Spinal cord (tissue), 10 donors: ENCODE results near the gene RDH16. TPM values are rescaled to one million over a fixed set of nuclear protein-coding genes. Genes with fewer than 3 reads are reported as not detected.
A peak's percentile ranks its signal among the peaks of the same experiment; 100 is the strongest.

Experiments
- DNase-seq, 6 donors: peaks; one replicate each; pipeline versions ENCODE4 v3.0.0 to v3.0.0-alpha.2; 2013 to 2015; ENCODE audit warnings: low spot score in 6 of 6, low read depth in 4 of 6
- H3K27ac ChIP-seq: one replicate; pipeline ENCODE4 v1.5.1; 2013; ENCODE audit warnings: low read depth, low read length, control low read depth
- H3K27me3 ChIP-seq: one replicate; pipeline ENCODE4 v1.6.1; 2013; ENCODE audit warnings: low read length; ENCODE audit not compliant: control insufficient read depth, insufficient read depth
- H3K36me3 ChIP-seq: one replicate; pipeline ENCODE4 v1.6.1; 2013; ENCODE audit warnings: low read length; ENCODE audit not compliant: control insufficient read depth, insufficient read depth
- H3K4me1 ChIP-seq: one replicate; pipeline ENCODE4 v1.6.1; 2013; ENCODE audit warnings: low read length; ENCODE audit not compliant: control insufficient read depth, insufficient read depth
- H3K4me3 ChIP-seq: one replicate; pipeline ENCODE4 v1.5.1; 2013; ENCODE audit warnings: low read depth, low read length, control low read depth
- H3K9me3 ChIP-seq: one replicate; pipeline ENCODE4 v1.6.1; 2013; ENCODE audit warnings: low read length; ENCODE audit not compliant: control insufficient read depth, insufficient read depth
- WGBS: methylation state at CpG from one replicate; pipeline ENCODE4 v1.1.5; 2013; ENCODE audit warnings: missing lambda C conversion rate; ENCODE audit not compliant: insufficient coverage; 5-methylcytosine and 5-hydroxymethylcytosine counted together
- long read RNA-seq, 4 donors: transcript quantifications; one replicate each; lab custom pipeline, GENCODE V29; 2026
- polyA plus RNA-seq, 2 donors: library from polyadenylated mRNA; unstranded; fragments of 120-200 nt; gene quantifications; one replicate each; pipeline ENCODE4 v1.2.1, GENCODE V29; 2013; ENCODE audit not compliant: insufficient read length in 2 of 2
- total RNA-seq, 2 donors: library from RNA; depleted of rRNA in 1 of 2; stranded (reverse); fragments of 120-200 nt in 1 of 2; fragments of >200 nt in 1 of 2; gene quantifications; one replicate each; pipeline versions ENCODE4 v1.2.3 to v1.2.4, GENCODE V29; 2013 to 2014
- donor health status: healthy.

Gene RDH16, protein sequence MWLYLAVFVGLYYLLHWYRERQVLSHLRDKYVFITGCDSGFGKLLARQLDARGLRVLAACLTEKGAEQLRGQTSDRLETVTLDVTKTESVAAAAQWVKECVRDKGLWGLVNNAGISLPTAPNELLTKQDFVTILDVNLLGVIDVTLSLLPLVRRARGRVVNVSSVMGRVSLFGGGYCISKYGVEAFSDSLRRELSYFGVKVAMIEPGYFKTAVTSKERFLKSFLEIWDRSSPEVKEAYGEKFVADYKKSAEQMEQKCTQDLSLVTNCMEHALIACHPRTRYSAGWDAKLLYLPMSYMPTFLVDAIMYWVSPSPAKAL
- under 1 TPM; 0.30 to 0.55 TPM for total RNA-seq
- polyA plus RNA-seq: 1 to 10 TPM in 1 of 2 donors, under 1 TPM in 1; 0.65 to 1.2 TPM
- long read RNA-seq, donor 1: 0 reads
- long read RNA-seq, donor 2: 0 reads
- long read RNA-seq, donor 3: 0 reads
- long read RNA-seq, donor 4: 0 reads

DNA sequence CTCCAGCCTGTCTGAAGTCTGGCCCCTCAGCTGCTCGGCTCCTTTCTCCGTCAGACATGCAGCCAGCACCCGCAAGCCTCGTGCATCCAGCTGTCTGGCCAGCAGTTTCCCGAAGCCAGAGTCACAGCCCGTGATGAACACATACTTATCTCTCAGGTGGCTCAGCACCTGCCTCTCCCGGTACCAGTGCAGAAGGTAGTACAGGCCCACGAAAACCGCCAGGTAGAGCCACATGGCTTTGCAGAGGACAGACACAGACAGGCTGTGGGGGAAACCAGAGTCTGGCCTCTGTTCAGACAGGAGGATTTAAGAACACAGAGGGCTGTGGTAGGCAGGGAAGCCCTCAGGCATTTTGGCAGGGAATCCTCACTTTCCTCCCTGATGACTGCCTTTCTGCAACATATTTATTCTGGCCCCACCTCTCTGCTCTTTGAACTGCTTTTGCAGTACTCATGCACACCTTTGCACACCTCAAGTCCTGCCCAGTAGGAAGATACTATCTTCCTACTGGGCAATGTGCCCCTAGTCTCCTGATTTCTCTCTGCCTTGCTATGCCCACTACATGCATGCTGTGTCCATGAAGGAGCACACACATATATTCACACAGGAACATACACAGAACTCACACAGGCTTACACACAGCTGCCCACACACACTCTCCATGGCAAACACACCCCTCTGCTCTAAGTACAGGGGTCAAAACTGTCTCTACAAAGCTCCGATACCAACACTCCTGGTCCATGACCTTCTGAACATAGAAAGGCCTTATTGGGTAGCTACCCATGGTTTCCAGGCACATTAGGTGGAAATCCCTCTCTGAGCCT is at the start of gene RDH16:
RDH16 (minus strand) TSS at position 380 of the 824 bp plus-strand sequence; CDS start at position 234, 146 bp downstream.
- no peaks in the 10 kb centered on the region for H3K4me1 ChIP-seq
- H3K27ac ChIP-seq: no peak within 1 kb of the TSS
- no peak for DNase-seq
- no peaks in the 10 kb centered on the region for H3K9me3 ChIP-seq
- H3K27me3 ChIP-seq: no peaks in the 10 kb centered on the region
- no peaks in the 10 kb centered on the region for H3K36me3 ChIP-seq
- WGBS: 91% methylated on average over 8 of the region's 10 CpGs
- H3K4me3 ChIP-seq: no peak within 1 kb of the TSS

DNA sequence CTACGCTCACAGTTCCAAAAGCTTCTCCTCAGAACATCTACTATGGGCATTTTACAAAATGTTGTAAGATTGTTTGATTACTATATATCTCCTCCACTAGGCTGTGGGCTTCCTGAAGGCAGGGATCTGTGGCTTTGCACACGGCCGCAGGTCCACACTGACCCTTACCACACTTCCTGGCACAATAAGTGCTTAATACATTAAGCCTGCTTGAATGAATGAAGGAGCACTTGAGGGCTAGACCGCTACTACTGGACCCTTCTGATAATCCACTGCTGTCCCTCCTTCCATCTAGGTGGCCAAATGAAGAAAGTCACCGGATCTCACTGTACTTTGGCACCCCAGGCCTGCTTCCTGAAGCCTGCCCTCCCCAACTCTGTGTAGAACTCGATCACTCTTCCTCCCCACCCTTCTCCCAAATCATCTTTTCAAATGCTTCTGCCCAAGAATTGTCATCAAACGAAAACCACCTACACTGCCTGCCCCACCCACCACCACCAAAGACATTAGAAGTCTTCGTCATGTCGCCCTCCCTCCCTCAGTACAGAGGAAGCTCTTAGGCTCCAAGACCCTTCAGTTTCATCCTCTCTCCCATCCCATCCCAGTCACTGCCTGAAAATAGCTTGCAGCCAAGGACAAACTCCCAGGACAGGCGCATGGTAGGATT is 49.5 kb upstream of the RDH16 start:
- Histone ChIP-seq H3K27me3 (no peaks in the 10 kb centered on the region), H3K27ac (peak overlapping the region; percentile 37), H3K9me3 (no peaks in the 10 kb centered on the region), H3K36me3 (peaks cover 28% of the 10 kb centered on the region), H3K4me1 (peaks cover 5% of the 10 kb centered on the region), H3K4me3 (peak overlapping the region; percentile 34)
- 76% methylated on average over 6 of the region's 10 CpGs for WGBS
- no peak for DNase-seq

DNA sequence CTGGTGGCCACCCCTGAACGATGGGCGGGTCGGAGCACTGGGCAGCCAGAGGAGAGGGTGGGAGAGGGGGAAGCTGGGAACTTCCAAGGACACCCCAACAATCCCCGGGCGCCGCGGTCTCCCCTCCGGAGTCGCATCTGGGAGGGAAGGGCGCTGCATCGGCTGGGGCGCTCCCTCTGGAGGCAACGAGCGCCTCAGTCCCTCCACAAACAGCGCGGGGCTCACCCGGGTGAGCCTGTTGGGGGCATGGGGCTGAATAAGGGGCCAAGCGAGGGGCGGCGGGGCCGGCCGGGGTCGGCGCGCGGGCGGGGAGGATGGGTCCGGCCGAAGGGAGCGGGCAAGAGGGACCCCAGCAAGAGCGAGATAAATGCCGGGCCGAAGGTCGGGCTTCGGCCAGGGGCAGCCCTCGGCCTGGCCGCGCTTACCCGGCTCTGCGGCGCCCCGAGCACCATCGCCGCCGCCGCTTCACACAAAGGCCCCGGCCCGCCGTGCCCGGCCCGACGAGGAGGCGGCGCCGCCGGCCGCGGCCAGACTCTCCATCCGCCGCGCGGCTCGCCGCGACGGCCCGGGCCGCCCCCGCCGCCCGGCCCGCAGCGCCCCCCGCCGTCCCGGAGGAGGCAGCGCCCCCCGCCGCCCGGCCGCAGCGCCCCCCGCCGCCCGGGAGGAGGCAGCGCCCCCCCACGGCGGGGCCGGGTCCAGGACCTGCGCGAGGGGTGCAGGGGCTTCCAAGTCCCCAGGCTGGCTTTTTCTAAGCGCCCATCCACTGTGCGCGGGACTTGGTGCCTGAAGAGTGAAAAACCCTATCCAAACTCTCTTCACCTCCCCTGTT is 48.8 kb upstream of the RDH16 start, which contains the start of gene ZBTB39:
ZBTB39 (minus strand) TSS at position 567 of the 829 bp plus-strand sequence. CDS start 1,629 bp downstream, outside the sequence.
- peak in 3 of 6 donors; percentile 39 to 83 (median 80) for DNase-seq
- Histone ChIP-seq H3K9me3 (no peaks in the 10 kb centered on the region), H3K27ac (peak within 1 kb of the TSS; percentile 50), H3K27me3 (no peaks in the 10 kb centered on the region), H3K36me3 (peaks cover 36% of the 10 kb centered on the region), H3K4me1 (peaks cover 13% of the 10 kb centered on the region), H3K4me3 (peak within 1 kb of the TSS; percentile 76)
- under 1% methylated on average over 80 of the region's 94 CpGs for WGBS

DNA sequence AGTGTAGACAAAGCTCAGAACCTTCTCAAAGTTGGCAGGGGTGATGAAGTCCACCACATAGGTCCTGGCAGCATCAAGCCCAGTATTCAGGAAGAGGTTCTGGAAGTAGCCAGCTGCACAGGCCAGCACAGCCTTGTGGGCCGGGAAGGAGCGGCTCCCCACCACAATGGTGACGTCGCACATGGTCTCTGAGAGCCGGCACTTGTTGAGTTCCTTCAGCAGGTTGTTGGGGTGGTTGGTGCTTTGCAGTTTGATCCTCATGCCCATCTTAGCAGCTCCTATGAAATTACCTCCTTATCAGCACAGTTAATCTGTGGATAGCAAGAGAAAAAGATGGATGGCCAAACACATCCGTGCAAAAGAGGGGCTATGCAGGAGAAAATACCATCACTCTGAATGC is 47.2 kb upstream of the RDH16 start:
- Histone ChIP-seq H3K27ac (no peak overlapping the region), H3K27me3 (no peaks in the 10 kb centered on the region), H3K4me3 (no peak overlapping the region), H3K9me3 (no peaks in the 10 kb centered on the region), H3K4me1 (peaks cover 14% of the 10 kb centered on the region), H3K36me3 (peaks cover 41% of the 10 kb centered on the region)
- WGBS: 100% methylated on average over 2 of the region's 6 CpGs
- no peak for DNase-seq

DNA sequence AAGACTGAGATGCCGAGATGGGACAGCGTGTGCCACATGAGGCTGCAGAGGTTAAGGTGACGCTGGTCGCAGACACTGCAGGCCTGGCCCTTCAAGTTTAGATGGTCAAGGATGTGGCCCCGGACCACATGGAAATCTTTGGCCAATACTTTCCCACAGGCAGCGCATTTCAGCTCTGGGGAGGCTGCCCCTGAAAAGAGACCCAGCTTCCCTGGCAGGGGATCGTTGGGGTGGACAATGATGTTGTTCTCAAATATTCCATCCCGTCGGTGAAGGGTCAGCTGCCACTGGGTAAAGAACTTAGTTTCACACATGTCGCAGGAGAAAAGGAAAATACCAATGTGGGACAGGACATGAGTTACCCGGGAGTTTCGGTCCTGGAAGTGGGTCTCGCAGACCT is 46.0 kb upstream of the RDH16 start:
- peaks cover 49% of the 10 kb centered on the region for H3K36me3 ChIP-seq
- 97% methylated on average over 13 of the region's 13 CpGs for WGBS
- no peak for DNase-seq
- H3K9me3 ChIP-seq: no peaks in the 10 kb centered on the region
- H3K4me1 ChIP-seq: peaks cover 14% of the 10 kb centered on the region
- H3K27me3 ChIP-seq: no peaks in the 10 kb centered on the region
- H3K27ac ChIP-seq: no peak overlapping the region
- no peak overlapping the region for H3K4me3 ChIP-seq

DNA sequence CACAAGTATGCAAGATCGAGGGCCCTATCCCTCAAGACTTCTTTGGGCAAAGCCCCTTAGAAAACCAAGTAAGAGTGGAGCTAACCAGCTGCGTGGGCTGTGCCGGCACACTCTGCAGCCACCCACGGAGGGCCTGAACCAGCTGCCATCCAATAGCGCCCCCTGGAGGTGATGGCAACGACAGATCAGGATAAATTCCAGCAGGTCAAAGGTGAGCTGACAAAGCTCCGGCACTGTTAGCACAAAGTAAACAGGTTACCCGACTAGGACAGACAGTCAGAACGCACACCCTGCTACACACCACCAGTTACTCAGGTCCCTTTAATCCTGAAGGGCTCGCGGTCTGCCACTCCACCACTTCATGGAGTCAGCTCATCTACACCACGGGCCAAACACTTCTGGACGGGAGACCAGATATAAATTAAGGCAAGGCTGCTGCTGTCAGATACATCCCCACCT is 44.1 kb upstream of the RDH16 start:
- Histone ChIP-seq H3K4me1 (peaks cover 13% of the 10 kb centered on the region), H3K36me3 (peaks cover 59% of the 10 kb centered on the region), H3K4me3 (no peak overlapping the region), H3K9me3 (no peaks in the 10 kb centered on the region), H3K27me3 (no peaks in the 10 kb centered on the region), H3K27ac (no peak overlapping the region)
- 36% methylated on average over 12 of the region's 13 CpGs for WGBS
- DNase-seq: peak in 2 of 6 donors; percentile 5 to 40

DNA sequence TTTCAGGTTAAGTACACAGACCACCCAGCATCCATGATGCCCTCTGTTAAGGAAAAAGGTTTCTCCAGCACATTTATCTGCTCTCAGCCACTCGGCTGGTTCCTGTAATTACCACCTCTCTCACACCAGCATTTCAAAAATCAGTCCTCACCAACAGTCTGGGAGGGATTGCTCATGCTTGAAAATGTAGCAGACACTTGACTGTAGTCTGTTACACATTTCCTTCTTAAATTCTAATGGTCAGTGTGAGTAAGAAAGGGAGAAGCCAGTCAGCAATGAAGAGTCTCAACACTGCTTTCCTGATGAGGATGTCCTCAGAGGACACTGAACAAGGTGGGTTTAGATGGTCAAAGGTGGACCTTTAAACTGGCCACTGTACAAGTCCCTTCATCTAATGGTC is 43.0 kb upstream of the RDH16 start:
- no peak overlapping the region for H3K27ac ChIP-seq
- no peak for DNase-seq
- H3K36me3 ChIP-seq: peaks cover 69% of the 10 kb centered on the region
- no peaks in the 10 kb centered on the region for H3K9me3 ChIP-seq
- H3K4me3 ChIP-seq: no peak overlapping the region
- no peaks in the 10 kb centered on the region for H3K27me3 ChIP-seq
- no CpG with 5 or more reads among the region's 1 CpG for WGBS
- H3K4me1 ChIP-seq: peaks cover 13% of the 10 kb centered on the region

DNA sequence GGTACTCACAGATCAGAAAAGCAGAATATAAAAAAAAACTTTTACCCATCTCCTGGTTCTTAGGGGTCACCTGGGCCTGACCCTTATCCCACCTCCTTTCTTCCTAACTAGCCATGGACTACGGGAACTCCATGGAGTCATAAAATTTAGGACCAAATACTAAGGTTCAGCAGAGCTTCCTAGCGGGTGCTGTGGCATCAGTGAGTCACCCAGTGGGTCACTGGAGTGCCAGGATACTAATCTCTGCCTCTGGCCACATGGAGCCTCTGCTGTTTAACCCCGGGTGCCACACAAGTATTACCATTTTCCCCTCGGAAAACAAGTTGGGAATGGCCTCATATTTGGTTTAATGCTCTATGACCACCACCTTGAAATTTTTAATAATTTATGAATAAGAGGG is 42.0 kb upstream of the RDH16 start:
- Histone ChIP-seq H3K36me3 (peaks cover 71% of the 10 kb centered on the region), H3K4me1 (peaks cover 13% of the 10 kb centered on the region)

More for the DNA sequence above, 42.0 kb upstream of the RDH16 start:
- Histone ChIP-seq H3K27me3 (no peaks in the 10 kb centered on the region), H3K4me3 (no peak overlapping the region), H3K27ac (no peak overlapping the region), H3K9me3 (no peaks in the 10 kb centered on the region)
- WGBS: 98% methylated on average over 3 of the region's 4 CpGs
- no peak for DNase-seq
